Measurements from ENCODE around the gene GRK2.
"Not testable (repeated sequence)": the region's sequence is repeated elsewhere in the genome, so short reads cannot be mapped to it uniquely, and the experiment has no call there.

GRCh38 chr11:67234571-67234970 is 31.7 kb upstream of the GRK2 start:
- TF ChIP-seq, protein P1, sequence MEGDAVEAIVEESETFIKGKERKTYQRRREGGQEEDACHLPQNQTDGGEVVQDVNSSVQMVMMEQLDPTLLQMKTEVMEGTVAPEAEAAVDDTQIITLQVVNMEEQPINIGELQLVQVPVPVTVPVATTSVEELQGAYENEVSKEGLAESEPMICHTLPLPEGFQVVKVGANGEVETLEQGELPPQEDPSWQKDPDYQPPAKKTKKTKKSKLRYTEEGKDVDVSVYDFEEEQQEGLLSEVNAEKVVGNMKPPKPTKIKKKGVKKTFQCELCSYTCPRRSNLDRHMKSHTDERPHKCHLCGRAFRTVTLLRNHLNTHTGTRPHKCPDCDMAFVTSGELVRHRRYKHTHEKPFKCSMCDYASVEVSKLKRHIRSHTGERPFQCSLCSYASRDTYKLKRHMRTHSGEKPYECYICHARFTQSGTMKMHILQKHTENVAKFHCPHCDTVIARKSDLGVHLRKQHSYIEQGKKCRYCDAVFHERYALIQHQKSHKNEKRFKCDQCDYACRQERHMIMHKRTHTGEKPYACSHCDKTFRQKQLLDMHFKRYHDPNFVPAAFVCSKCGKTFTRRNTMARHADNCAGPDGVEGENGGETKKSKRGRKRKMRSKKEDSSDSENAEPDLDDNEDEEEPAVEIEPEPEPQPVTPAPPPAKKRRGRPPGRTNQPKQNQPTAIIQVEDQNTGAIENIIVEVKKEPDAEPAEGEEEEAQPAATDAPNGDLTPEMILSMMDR (IDR thresholded peaks at IDR 0.05), result not testable (repeated sequence)
- not testable (repeated sequence) for TF ChIP-seq POLR2A (IDR thresholded peaks at IDR 0.05)

Data from adrenal gland (tissue), 5 donors.